Mesendoderm (in vitro differentiated cells): ENCODE results near the gene HS2ST1.

ENCODE experiments used
- DNase-seq: peaks from one replicate; pipeline ENCODE4 v3.0.0; 2013
- H2AK5ac ChIP-seq: 2 replicates; pipeline ENCODE4 v1.6.1; 2013; ENCODE audit warnings: low read length, inconsistent platforms
- H2BK120ac ChIP-seq: 2 replicates; pipeline ENCODE4 v1.6.1; 2013; ENCODE audit warnings: low read depth, mild to moderate bottlenecking, low read length, moderate library complexity, mixed read lengths
- H2BK15ac ChIP-seq: replicated peaks from 2 replicates; pipeline ENCODE4 v1.6.1; 2013; ENCODE audit warnings: low read depth, mild to moderate bottlenecking, moderate library complexity
- H2BK5ac ChIP-seq: 2 replicates; pipeline ENCODE4 v1.6.1; 2013; ENCODE audit warnings: low read length, inconsistent platforms
- H3K18ac ChIP-seq: 2 replicates; pipeline ENCODE4 v1.6.1; 2013; ENCODE audit warnings: mild to moderate bottlenecking, low read length, mixed read lengths
- H3K23ac ChIP-seq: one replicate; pipeline ENCODE4 v1.6.1; 2013; ENCODE audit warnings: low read length
- H3K27ac ChIP-seq: 2 replicates; pipeline ENCODE4 v1.5.1; 2013; ENCODE audit warnings: low read depth, mild to moderate bottlenecking, inconsistent platforms, low read length, moderate library complexity
- H3K27me3 ChIP-seq: 2 replicates; pipeline ENCODE4 v1.6.1; 2013; ENCODE audit warnings: low read length, control low read depth, mild to moderate bottlenecking, inconsistent platforms; ENCODE audit not compliant: insufficient read depth, poor library complexity
- H3K36me3 ChIP-seq: 2 replicates; pipeline ENCODE4 v1.6.1; 2013; ENCODE audit warnings: low read length, inconsistent platforms; ENCODE audit not compliant: control insufficient read depth, insufficient read depth
- H3K4ac ChIP-seq: one replicate; pipeline ENCODE4 v1.6.1; 2013; ENCODE audit warnings: low read depth, mild to moderate bottlenecking, low read length, moderate library complexity
- H3K4me1 ChIP-seq: 2 replicates; pipeline ENCODE4 v1.6.1; 2013; ENCODE audit warnings: low read depth, low read length, inconsistent platforms; ENCODE audit not compliant: control insufficient read depth
- H3K4me2 ChIP-seq: 2 replicates; pipeline ENCODE4 v1.6.1; 2013; ENCODE audit warnings: low read length
- H3K4me3 ChIP-seq: 2 replicates; pipeline ENCODE4 v1.5.1; 2013; ENCODE audit warnings: mild to moderate bottlenecking, low read length
- H3K56ac ChIP-seq: one replicate; pipeline ENCODE4 v1.6.1; 2013; ENCODE audit warnings: low read length
- H3K79me1 ChIP-seq: 2 replicates; pipeline ENCODE4 v1.6.1; 2013; ENCODE audit warnings: low read length, inconsistent platforms
- H3K79me2 ChIP-seq: 2 replicates; pipeline ENCODE4 v1.6.1; 2013; ENCODE audit warnings: mild to moderate bottlenecking, low read length; ENCODE audit not compliant: control insufficient read depth, insufficient read depth
- H3K9ac ChIP-seq: 2 replicates; pipeline ENCODE4 v1.6.1; 2013; ENCODE audit warnings: low read length, inconsistent platforms
- H4K5ac ChIP-seq: one replicate; pipeline ENCODE4 v1.6.1; 2013; ENCODE audit warnings: low read length
- H4K8ac ChIP-seq: one replicate; pipeline ENCODE4 v1.6.1; 2013; ENCODE audit warnings: low read depth, mild to moderate bottlenecking, control low read depth, low read length, moderate library complexity
- WGBS: extraction: QIAGEN DNeasy Blood & Tissue Kit; methylation state at CpG from one replicate; pipeline ENCODE4 v1.1.7; 2013; ENCODE audit warnings: low lambda C conversion rate, missing lambda C conversion rate; ENCODE audit not compliant: insufficient coverage; ENCODE audit errors: extremely low coverage; 5-methylcytosine and 5-hydroxymethylcytosine counted together

Gene HS2ST1

DNA sequence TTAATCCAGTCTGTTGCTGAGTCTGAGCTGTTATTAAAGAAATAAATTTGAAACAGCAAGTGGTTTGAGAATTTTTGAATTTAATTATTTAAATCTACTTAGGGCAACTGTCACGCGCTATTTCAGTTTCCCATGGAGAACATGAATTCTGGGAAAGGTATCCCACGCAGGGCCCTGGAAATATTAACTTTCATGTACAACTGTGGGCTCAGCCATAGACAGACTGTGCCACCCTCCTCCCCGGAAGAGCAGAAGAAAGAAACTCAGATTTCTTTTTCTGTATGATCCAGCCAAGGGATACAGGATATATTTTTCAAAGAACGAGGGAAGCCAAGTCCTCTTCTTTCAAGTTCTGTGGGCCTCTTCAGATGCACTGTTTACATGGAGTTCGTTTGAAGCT is 241.7 kb downstream of the HS2ST1 start:
- Histone ChIP-seq H2BK15ac (no peak overlapping the region), H3K4me3 (no peak overlapping the region), H3K18ac (no peak overlapping the region), H3K4me2 (no peak overlapping the region), H4K8ac (no peak overlapping the region), H4K5ac (no peak overlapping the region), H3K4me1 (no peaks in the 10 kb centered on the region), H3K27me3 (no peaks in the 10 kb centered on the region), H3K9ac (no peak overlapping the region), H3K23ac (no peak overlapping the region), H2AK5ac (no peak overlapping the region), H3K36me3 (no peaks in the 10 kb centered on the region), H3K27ac (no peak overlapping the region), H3K56ac (no peak overlapping the region), H2BK120ac (no peak overlapping the region), H3K79me1 (no peaks in the 10 kb centered on the region), H3K79me2 (no peaks in the 10 kb centered on the region), H2BK5ac (no peak overlapping the region), H3K4ac (no peak overlapping the region)
- no peak for DNase-seq
- no CpG with 5 or more reads among the region's 6 CpGs for WGBS

DNA sequence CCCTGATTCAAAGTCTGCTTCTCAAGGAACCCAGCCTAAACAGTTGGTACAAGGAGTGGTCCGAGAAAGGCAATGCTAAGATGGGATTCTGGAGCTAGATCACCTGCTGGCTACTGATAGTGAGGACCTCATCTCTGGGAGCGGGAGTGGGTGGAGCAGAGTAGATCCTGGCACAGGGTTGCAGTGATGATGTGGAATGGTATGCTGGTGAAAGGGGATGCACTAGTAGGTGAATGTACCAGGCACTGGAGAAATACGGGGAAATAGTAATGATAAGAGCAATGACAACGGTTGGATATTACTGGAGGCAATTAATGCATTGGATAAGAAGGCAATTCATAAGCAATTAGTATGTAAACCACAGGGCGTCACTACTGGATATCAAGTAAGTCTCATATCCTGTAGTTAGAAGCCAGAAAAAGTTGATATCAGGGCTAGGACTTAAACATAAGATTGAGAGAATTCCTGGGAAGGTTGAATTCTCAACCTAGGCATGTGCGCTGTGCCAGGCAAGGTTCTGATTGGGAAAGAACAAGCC is 245.0 kb downstream of the HS2ST1 start:
- no peaks in the 10 kb centered on the region for H3K27me3 ChIP-seq
- no peak overlapping the region for H3K9ac ChIP-seq
- H3K4me2 ChIP-seq = no peak overlapping the region
- H2AK5ac ChIP-seq = no peak overlapping the region
- H3K27ac ChIP-seq = no peak overlapping the region
- no peak overlapping the region for H4K5ac ChIP-seq
- H3K4me1 ChIP-seq = no peaks in the 10 kb centered on the region
- WGBS = no CpG with 5 or more reads among the region's 6 CpGs
- H4K8ac ChIP-seq = no peak overlapping the region
- no peak overlapping the region for H2BK15ac ChIP-seq
- H3K56ac ChIP-seq = no peak overlapping the region
- no peak overlapping the region for H2BK120ac ChIP-seq
- H3K4me3 ChIP-seq = no peak overlapping the region
- no peaks in the 10 kb centered on the region for H3K79me2 ChIP-seq
- no peaks in the 10 kb centered on the region for H3K36me3 ChIP-seq
- H2BK5ac ChIP-seq = no peak overlapping the region
- no peak overlapping the region for H3K4ac ChIP-seq
- no peak overlapping the region for H3K23ac ChIP-seq
- no peaks in the 10 kb centered on the region for H3K79me1 ChIP-seq
- H3K18ac ChIP-seq = no peak overlapping the region
- no peak for DNase-seq
